Mononuclear cell (primary cell): ENCODE measurements around the gene ADSS1. TPM values are rescaled to one million over a fixed set of nuclear protein-coding genes. Genes with fewer than 3 reads are reported as not detected.

Experiments used
- H3K27me3 ChIP-seq: 2 replicates; pipeline ENCODE4 v1.6.0; 2011; ENCODE audit warnings: low read length, control low read depth; ENCODE audit not compliant: insufficient read depth
- H3K4me1 ChIP-seq: 2 replicates; pipeline ENCODE4 v1.5.1; 2011; ENCODE audit warnings: mild to moderate bottlenecking, low read length, control low read depth; ENCODE audit not compliant: insufficient read depth
- H3K4me3 ChIP-seq: 2 replicates; pipeline ENCODE4 v1.5.1; 2011; ENCODE audit warnings: mild to moderate bottlenecking, low read length, moderate library complexity
- H3K9me3 ChIP-seq: 2 replicates; pipeline ENCODE4 v1.5.1; 2011; ENCODE audit warnings: low read depth, mild to moderate bottlenecking, control low read depth, low read length
- total RNA-seq: library from RNA; depleted of rRNA; stranded (reverse); fragments of >200 nt; gene quantifications from one replicate; pipeline ENCODE4 v1.2.3, GENCODE V29; 2012

Gene ADSS1
- 1.9 TPM for total RNA-seq

- H3K4me3 ChIP-seq, result peak within 1 kb of the TSS; percentile 63
- H3K4me1 ChIP-seq, result peaks cover 13% of the 10 kb centered on the region
- no peaks in the 10 kb centered on the region for H3K9me3 ChIP-seq
- H3K27me3 ChIP-seq, result no peaks in the 10 kb centered on the region
Observed at GRCh38 chr14:104723651-104724406, at the start of gene ADSS1. TSS of gene ADSS1 (plus strand) at chr14:104724229. CDS start at chr14:104724271, 42 bp downstream.

GRCh38 chr14:104675447-104675846, 48.6 kb upstream of the ADSS1 start:
- no peak overlapping the region for H3K4me3 ChIP-seq
- H3K4me1 ChIP-seq, result peaks cover 29% of the 10 kb centered on the region
- H3K27me3 ChIP-seq, result no peaks in the 10 kb centered on the region
- H3K9me3 ChIP-seq, result no peaks in the 10 kb centered on the region

GRCh38 chr14:104676130-104676693, 47.8 kb upstream of the ADSS1 start:
- no peaks in the 10 kb centered on the region for H3K9me3 ChIP-seq
- H3K4me1 ChIP-seq, result peaks cover 37% of the 10 kb centered on the region
- H3K27me3 ChIP-seq, result no peaks in the 10 kb centered on the region
- no peak overlapping the region for H3K4me3 ChIP-seq

GRCh38 chr14:104676694-104677511, 47.1 kb upstream of the ADSS1 start:
- H3K27me3 ChIP-seq, result no peaks in the 10 kb centered on the region
- H3K9me3 ChIP-seq, result no peaks in the 10 kb centered on the region
- H3K4me1 ChIP-seq, result peaks cover 41% of the 10 kb centered on the region
- no peak overlapping the region for H3K4me3 ChIP-seq

GRCh38 chr14:104677512-104678332, 46.3 kb upstream of the ADSS1 start:
- H3K9me3 ChIP-seq, result no peaks in the 10 kb centered on the region
- H3K27me3 ChIP-seq, result no peaks in the 10 kb centered on the region
- peaks cover 41% of the 10 kb centered on the region for H3K4me1 ChIP-seq
- peak overlapping the region; percentile 39 for H3K4me3 ChIP-seq

GRCh38 chr14:104678346-104678745, 45.7 kb upstream of the ADSS1 start:
- peaks cover 41% of the 10 kb centered on the region for H3K4me1 ChIP-seq
- no peaks in the 10 kb centered on the region for H3K9me3 ChIP-seq
- peak overlapping the region; percentile 39 for H3K4me3 ChIP-seq
- no peaks in the 10 kb centered on the region for H3K27me3 ChIP-seq

- no peaks in the 10 kb centered on the region for H3K9me3 ChIP-seq
- no peaks in the 10 kb centered on the region for H3K27me3 ChIP-seq
- H3K4me1 ChIP-seq, result peaks cover 41% of the 10 kb centered on the region
- no peak overlapping the region for H3K4me3 ChIP-seq
Observed at GRCh38 chr14:104678901-104679705, 44.9 kb upstream of the ADSS1 start.

- Histone ChIP-seq H3K4me3 (no peak overlapping the region), H3K27me3 (no peaks in the 10 kb centered on the region), H3K9me3 (no peaks in the 10 kb centered on the region), H3K4me1 (peaks cover 46% of the 10 kb centered on the region)
Observed at GRCh38 chr14:104680056-104680805, 43.8 kb upstream of the ADSS1 start.

GRCh38 chr14:104680806-104681688, 43.0 kb upstream of the ADSS1 start:
- Histone ChIP-seq H3K9me3 (no peaks in the 10 kb centered on the region), H3K4me1 (peaks cover 46% of the 10 kb centered on the region)

GRCh38 chr14:104681689-104682074, 42.3 kb upstream of the ADSS1 start:
- peaks cover 46% of the 10 kb centered on the region for H3K4me1 ChIP-seq
- H3K27me3 ChIP-seq, result no peaks in the 10 kb centered on the region
- H3K9me3 ChIP-seq, result no peaks in the 10 kb centered on the region
- H3K4me3 ChIP-seq, result no peak overlapping the region

More at GRCh38 chr14:104680806-104681688, 43.0 kb upstream of the ADSS1 start:
- Histone ChIP-seq H3K4me3 (no peak overlapping the region), H3K27me3 (no peaks in the 10 kb centered on the region)

GRCh38 chr14:104682107-104682593, 41.9 kb upstream of the ADSS1 start:
- Histone ChIP-seq H3K4me1 (peaks cover 47% of the 10 kb centered on the region), H3K4me3 (no peak overlapping the region), H3K27me3 (no peaks in the 10 kb centered on the region), H3K9me3 (no peaks in the 10 kb centered on the region)

GRCh38 chr14:104683653-104684448, 40.2 kb upstream of the ADSS1 start:
- peaks cover 48% of the 10 kb centered on the region for H3K4me1 ChIP-seq
- H3K9me3 ChIP-seq, result no peaks in the 10 kb centered on the region

More at GRCh38 chr14:104683653-104684448, 40.2 kb upstream of the ADSS1 start:
- H3K4me3 ChIP-seq, result no peak overlapping the region
- no peaks in the 10 kb centered on the region for H3K27me3 ChIP-seq
